Osteoblast (primary cell): ENCODE data around the gene RAB13. TPM values are rescaled to one million over a fixed set of nuclear protein-coding genes. Genes with fewer than 3 reads are reported as not detected.
"Not testable (repeated sequence)": the region's sequence is repeated elsewhere in the genome, so short reads cannot be mapped to it uniquely, and the experiment has no call there.

ENCODE experiments used
- DNase-seq: peaks from one replicate; pipeline ENCODE4 v3.0.0; 2011; ENCODE audit warnings: low spot score, mixed read lengths; ENCODE audit not compliant: insufficient read length; ENCODE audit errors: missing footprints
- H2AFZ ChIP-seq: 2 replicates; pipeline ENCODE4 v1.6.0; 2011; ENCODE audit warnings: mild to moderate bottlenecking, low read length
- H3K27ac ChIP-seq: 2 replicates; pipeline ENCODE4 v1.5.1; 2011; ENCODE audit warnings: mild to moderate bottlenecking, low read depth, low read length, moderate library complexity
- H3K27me3 ChIP-seq: 2 replicates; pipeline ENCODE4 v1.6.0; 2012; ENCODE audit warnings: mild to moderate bottlenecking, control low read depth, inconsistent platforms, low read length, moderate library complexity; ENCODE audit not compliant: insufficient read depth
- H3K36me3 ChIP-seq: 2 replicates; pipeline ENCODE4 v1.5.1; 2011; ENCODE audit warnings: mild to moderate bottlenecking, low read length, control low read depth, moderate library complexity; ENCODE audit not compliant: insufficient read depth
- H3K4me1 ChIP-seq: 2 replicates; pipeline ENCODE4 v1.5.1; 2011; ENCODE audit warnings: mild to moderate bottlenecking, low read length, control low read depth, moderate library complexity; ENCODE audit not compliant: insufficient read depth
- H3K4me2 ChIP-seq: 2 replicates; pipeline ENCODE4 v1.6.0; 2011; ENCODE audit warnings: mild to moderate bottlenecking, low read length; ENCODE audit not compliant: insufficient read depth
- H3K4me3 ChIP-seq: fragments of 200-600 bp; sonication (generic); 3 replicates; pipeline ENCODE4 v1.5.1; 2012; ENCODE audit warnings: mild to moderate bottlenecking, low read length, inconsistent platforms; ENCODE audit not compliant: insufficient read depth
- H3K79me2 ChIP-seq: 2 replicates; pipeline ENCODE4 v1.6.0; 2012; ENCODE audit warnings: mild to moderate bottlenecking, low read length, control low read depth, inconsistent platforms; ENCODE audit not compliant: insufficient read depth
- H3K9me3 ChIP-seq: 2 replicates; pipeline ENCODE4 v1.5.1; 2011; ENCODE audit warnings: low read depth, low read length, control low read depth
- H4K20me1 ChIP-seq: 2 replicates; pipeline ENCODE4 v1.6.0; 2012; ENCODE audit warnings: mild to moderate bottlenecking, low read length, control low read depth; ENCODE audit not compliant: insufficient read depth
- total RNA-seq: library from RNA; depleted of rRNA; stranded (reverse); fragments of >200 nt; gene quantifications from 2 replicates; pipeline ENCODE4 v1.2.3, GENCODE V29; 2012
- TF ChIP-seq, protein P1 (sequence below): IDR thresholded peaks from 2 replicates; pipeline ENCODE4 v1.5.1; 2011; ENCODE audit warnings: mild to moderate bottlenecking, low read depth, low read length, moderate library complexity; ENCODE audit errors: extremely low read depth

RAB13 gene
- total RNA-seq, 1 donor, result 72.0 TPM

DNA sequence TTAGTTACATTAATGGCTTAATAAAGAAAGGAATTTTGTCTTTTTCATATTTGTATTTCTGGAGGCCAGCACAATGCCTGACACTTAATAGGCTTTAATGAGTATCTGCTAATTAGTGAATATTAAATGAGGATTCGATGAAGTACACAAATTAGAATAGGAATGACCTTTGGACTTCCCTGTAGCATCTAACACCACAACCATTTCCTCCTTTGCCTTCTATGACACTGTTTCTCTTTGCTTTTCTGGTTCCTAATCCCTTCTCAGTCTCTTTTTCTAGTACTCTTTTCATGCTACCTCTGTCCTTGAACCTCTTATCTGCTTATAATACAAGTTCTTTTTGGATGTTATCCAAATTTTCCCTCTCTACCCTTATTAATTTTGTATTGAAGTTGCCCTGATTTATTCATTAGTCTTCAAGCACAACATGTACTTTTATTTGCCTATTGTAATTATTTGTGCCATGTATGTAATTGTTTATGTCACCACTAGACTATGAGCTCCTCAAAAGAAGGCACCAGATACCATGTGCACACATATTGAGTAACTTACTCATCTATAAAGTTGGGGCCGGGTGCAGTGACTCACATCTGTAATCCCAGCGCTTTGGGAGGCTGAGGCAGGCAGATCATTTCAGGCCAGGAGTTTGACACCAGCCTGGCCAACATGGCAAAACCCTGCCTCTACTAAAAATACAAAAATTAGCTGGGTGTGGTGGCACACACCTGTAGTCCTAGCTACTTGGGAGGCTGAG lies 28.2 kb upstream of the RAB13 start:
- Histone ChIP-seq H3K4me3 (no peak overlapping the region), H3K4me2 (no peak overlapping the region), H4K20me1 (no peaks in the 10 kb centered on the region), H3K27ac (no peak overlapping the region), H3K4me1 (peaks cover 3% of the 10 kb centered on the region), H3K9me3 (no peaks in the 10 kb centered on the region), H2AFZ (no peak overlapping the region), H3K36me3 (no peaks in the 10 kb centered on the region), H3K79me2 (no peaks in the 10 kb centered on the region), H3K27me3 (no peaks in the 10 kb centered on the region)
- TF ChIP-seq, protein P1, sequence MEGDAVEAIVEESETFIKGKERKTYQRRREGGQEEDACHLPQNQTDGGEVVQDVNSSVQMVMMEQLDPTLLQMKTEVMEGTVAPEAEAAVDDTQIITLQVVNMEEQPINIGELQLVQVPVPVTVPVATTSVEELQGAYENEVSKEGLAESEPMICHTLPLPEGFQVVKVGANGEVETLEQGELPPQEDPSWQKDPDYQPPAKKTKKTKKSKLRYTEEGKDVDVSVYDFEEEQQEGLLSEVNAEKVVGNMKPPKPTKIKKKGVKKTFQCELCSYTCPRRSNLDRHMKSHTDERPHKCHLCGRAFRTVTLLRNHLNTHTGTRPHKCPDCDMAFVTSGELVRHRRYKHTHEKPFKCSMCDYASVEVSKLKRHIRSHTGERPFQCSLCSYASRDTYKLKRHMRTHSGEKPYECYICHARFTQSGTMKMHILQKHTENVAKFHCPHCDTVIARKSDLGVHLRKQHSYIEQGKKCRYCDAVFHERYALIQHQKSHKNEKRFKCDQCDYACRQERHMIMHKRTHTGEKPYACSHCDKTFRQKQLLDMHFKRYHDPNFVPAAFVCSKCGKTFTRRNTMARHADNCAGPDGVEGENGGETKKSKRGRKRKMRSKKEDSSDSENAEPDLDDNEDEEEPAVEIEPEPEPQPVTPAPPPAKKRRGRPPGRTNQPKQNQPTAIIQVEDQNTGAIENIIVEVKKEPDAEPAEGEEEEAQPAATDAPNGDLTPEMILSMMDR, result no peak
- DNase-seq, result peak; percentile 30

- not testable (repeated sequence) for H4K20me1 ChIP-seq, H3K4me2 ChIP-seq, H3K27me3 ChIP-seq, H3K36me3 ChIP-seq, H3K4me1 ChIP-seq, H3K4me3 ChIP-seq, H2AFZ ChIP-seq, H3K79me2 ChIP-seq, H3K27ac ChIP-seq, H3K9me3 ChIP-seq, DNase-seq
These were observed 26.4 kb upstream of the RAB13 start for GRCh38 chr1:154012543-154012942.

GRCh38 chr1:154012129-154012528 lies 26.0 kb upstream of the RAB13 start:
- H3K4me3 ChIP-seq, result no peak overlapping the region
- H3K9me3 ChIP-seq, result no peaks in the 10 kb centered on the region
- no peak overlapping the region for H3K27ac ChIP-seq
- TF ChIP-seq, protein P1, result no peak
- H3K4me1 ChIP-seq, result peaks cover 3% of the 10 kb centered on the region
- H2AFZ ChIP-seq, result no peak overlapping the region
- no peak overlapping the region for H3K4me2 ChIP-seq
- no peaks in the 10 kb centered on the region for H4K20me1 ChIP-seq
- H3K79me2 ChIP-seq, result no peaks in the 10 kb centered on the region
- H3K36me3 ChIP-seq, result no peaks in the 10 kb centered on the region
- H3K27me3 ChIP-seq, result no peaks in the 10 kb centered on the region
- no peak for DNase-seq

GRCh38 chr1:154006136-154006535 lies 20.0 kb upstream of the RAB13 start:
- H3K27ac ChIP-seq, result no peak overlapping the region

More at GRCh38 chr1:154006136-154006535, 20.0 kb upstream of the RAB13 start:
- H3K36me3 ChIP-seq, result no peaks in the 10 kb centered on the region
- H3K27me3 ChIP-seq, result no peaks in the 10 kb centered on the region
- DNase-seq, result peak; percentile 89
- H3K4me3 ChIP-seq, result no peak overlapping the region
- H4K20me1 ChIP-seq, result no peaks in the 10 kb centered on the region
- H3K4me2 ChIP-seq, result peak overlapping the region; percentile 32
- no peaks in the 10 kb centered on the region for H3K79me2 ChIP-seq
- no peaks in the 10 kb centered on the region for H3K9me3 ChIP-seq
- no peak overlapping the region for H2AFZ ChIP-seq
- TF ChIP-seq, protein P1, result no peak
- H3K4me1 ChIP-seq, result peaks cover 10% of the 10 kb centered on the region
